GM19463 (cell line): ENCODE measurements around the gene CHN1.

ENCODE experiments used
- ATAC-seq: cut with Tn5 transposase; IDR thresholded peaks from one replicate; pipeline ENCODE4 v1.9.1; 2021; ENCODE audit warnings: mild to moderate bottlenecking, moderate library complexity; ENCODE audit not compliant: unreplicated experiment

Gene CHN1

GRCh38 chr2:174833737-174834136 lies 171.4 kb downstream of the CHN1 start:
- ATAC-seq = no peak

GRCh38 chr2:174830561-174830960 lies 174.6 kb downstream of the CHN1 start:
- ATAC-seq = no peak

GRCh38 chr2:174829550-174829949 lies 175.6 kb downstream of the CHN1 start:
- no peak for ATAC-seq

GRCh38 chr2:174827371-174828369 lies 177.5 kb downstream of the CHN1 start:
- no peak for ATAC-seq

- no peak for ATAC-seq
These were observed 179.1 kb downstream of the CHN1 start for GRCh38 chr2:174826051-174826450.

- ATAC-seq = no peak
These were observed 181.1 kb downstream of the CHN1 start for GRCh38 chr2:174824068-174824467.

GRCh38 chr2:174821628-174822027 lies 183.6 kb downstream of the CHN1 start:
- no peak for ATAC-seq

GRCh38 chr2:174820361-174820760 lies 184.8 kb downstream of the CHN1 start:
- no peak for ATAC-seq

GRCh38 chr2:174815526-174815925 lies 189.7 kb downstream of the CHN1 start:
- no peak for ATAC-seq

GRCh38 chr2:174812037-174812436 lies 193.1 kb downstream of the CHN1 start:
- no peak for ATAC-seq

- ATAC-seq = no peak
These were observed 197.2 kb downstream of the CHN1 start for GRCh38 chr2:174807931-174808330.

- no peak for ATAC-seq
These were observed 199.4 kb downstream of the CHN1 start for GRCh38 chr2:174805803-174806202.

- ATAC-seq = no peak
These were observed 202.7 kb downstream of the CHN1 start for GRCh38 chr2:174802459-174802858.

GRCh38 chr2:174800436-174801205 lies 204.6 kb downstream of the CHN1 start:
- no peak for ATAC-seq

- no peak for ATAC-seq
These were observed 206.4 kb downstream of the CHN1 start for GRCh38 chr2:174798801-174799200.

- ATAC-seq = no peak
These were observed 207.4 kb downstream of the CHN1 start for GRCh38 chr2:174797781-174798276.

GRCh38 chr2:174796319-174796771 lies 208.8 kb downstream of the CHN1 start:
- no peak for ATAC-seq

GRCh38 chr2:174794851-174795374 lies 210.3 kb downstream of the CHN1 start:
- ATAC-seq = no peak

- ATAC-seq = no peak
These were observed 212.7 kb downstream of the CHN1 start for GRCh38 chr2:174792309-174793025.

GRCh38 chr2:174791746-174792280 lies 213.4 kb downstream of the CHN1 start:
- no peak for ATAC-seq
